ENCODE data around the gene PTPN6. TPM values are rescaled to one million over a fixed set of nuclear protein-coding genes. Genes with fewer than 3 reads are reported as not detected.

Gene PTPN6
- total and polyA plus RNA-seq, 9 donors: 4.6 to 25.3 (median 9.8) TPM

DNA sequence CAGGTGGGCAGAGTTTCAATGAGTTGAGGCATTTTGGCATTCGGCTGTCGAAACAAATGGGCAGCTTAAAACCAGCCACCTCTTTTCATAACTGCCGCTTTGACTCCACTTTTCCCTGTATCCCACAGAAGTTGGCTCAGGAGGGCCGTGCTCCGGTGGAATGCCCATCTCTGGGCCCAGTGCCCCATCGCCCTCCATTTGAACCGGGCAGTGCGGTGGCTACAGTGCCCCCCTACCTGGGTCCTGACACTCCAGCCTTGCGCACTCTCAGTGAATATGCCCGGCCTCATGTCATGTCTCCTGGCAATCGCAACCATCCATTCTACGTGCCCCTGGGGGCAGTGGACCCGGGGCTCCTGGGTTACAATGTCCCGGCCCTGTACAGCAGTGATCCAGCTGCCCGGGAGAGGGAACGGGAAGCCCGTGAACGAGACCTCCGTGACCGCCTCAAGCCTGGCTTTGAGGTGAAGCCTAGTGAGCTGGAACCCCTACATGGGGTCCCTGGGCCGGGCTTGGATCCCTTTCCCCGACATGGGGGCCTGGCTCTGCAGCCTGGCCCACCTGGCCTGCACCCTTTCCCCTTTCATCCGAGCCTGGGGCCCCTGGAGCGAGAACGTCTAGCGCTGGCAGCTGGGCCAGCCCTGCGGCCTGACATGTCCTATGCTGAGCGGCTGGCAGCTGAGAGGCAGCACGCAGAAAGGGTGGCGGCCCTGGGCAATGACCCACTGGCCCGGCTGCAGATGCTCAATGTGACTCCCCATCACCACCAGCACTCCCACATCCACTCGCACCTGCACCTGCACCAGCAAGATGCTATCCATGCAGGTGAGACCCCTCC is 12.6 kb upstream of the PTPN6 start:
- H3K9me3 ChIP-seq: no peaks in the 10 kb centered on the region
- H3K27me3 ChIP-seq: no peaks in the 10 kb centered on the region
- H3K27ac ChIP-seq: peak overlapping the region in 1 of 2 donors; percentile 93
- no peaks in the 10 kb centered on the region for H3K36me3 ChIP-seq
- peaks cover 17% of the 10 kb centered on the region for H3K4me1 ChIP-seq (ENCODE audit: insufficient read depth)
- DNase-seq: peak; percentile 43 to 67 (median 65)
- intact Hi-C loops (cut with DNase I): no loop called here
- peak overlapping the region; percentile 53 for H3K4me3 ChIP-seq
- WGBS, 3 donors: 66 to 76% (median 71%) methylated on average over 30 to 32 of the region's 32 CpGs
- no peak for TF ChIP-seq POLR2A (IDR thresholded peaks at IDR 0.05)
- no peak for TF ChIP-seq EP300 (IDR thresholded peaks at IDR 0.05)
- TF ChIP-seq, protein P1, sequence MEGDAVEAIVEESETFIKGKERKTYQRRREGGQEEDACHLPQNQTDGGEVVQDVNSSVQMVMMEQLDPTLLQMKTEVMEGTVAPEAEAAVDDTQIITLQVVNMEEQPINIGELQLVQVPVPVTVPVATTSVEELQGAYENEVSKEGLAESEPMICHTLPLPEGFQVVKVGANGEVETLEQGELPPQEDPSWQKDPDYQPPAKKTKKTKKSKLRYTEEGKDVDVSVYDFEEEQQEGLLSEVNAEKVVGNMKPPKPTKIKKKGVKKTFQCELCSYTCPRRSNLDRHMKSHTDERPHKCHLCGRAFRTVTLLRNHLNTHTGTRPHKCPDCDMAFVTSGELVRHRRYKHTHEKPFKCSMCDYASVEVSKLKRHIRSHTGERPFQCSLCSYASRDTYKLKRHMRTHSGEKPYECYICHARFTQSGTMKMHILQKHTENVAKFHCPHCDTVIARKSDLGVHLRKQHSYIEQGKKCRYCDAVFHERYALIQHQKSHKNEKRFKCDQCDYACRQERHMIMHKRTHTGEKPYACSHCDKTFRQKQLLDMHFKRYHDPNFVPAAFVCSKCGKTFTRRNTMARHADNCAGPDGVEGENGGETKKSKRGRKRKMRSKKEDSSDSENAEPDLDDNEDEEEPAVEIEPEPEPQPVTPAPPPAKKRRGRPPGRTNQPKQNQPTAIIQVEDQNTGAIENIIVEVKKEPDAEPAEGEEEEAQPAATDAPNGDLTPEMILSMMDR (IDR thresholded peaks at IDR 0.05): peak in 1 of 3 donors; percentile 13

DNA sequence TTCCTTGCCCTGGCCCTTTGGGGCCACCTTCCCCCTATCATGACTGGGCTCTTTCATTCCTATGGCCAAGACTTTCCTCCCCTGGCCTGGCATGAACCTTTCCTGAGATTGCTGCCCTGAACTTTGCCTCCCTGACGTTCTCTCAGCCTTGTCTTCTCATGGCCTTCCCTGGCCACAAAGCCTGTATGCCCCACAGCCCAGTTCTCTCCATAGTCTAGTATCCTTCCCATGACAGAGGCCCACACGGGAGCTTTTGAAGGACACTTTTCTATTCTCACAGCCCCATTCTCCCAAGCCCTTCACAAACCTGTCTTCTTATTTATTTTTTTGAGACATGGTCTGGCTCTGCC is 12.0 kb upstream of the PTPN6 start:
- H3K36me3 ChIP-seq: no peaks in the 10 kb centered on the region
- H3K27ac ChIP-seq: peak overlapping the region in 1 of 2 donors; percentile 93
- H3K4me3 ChIP-seq: no peak overlapping the region
- DNase-seq: no peak
- peaks cover 13% of the 10 kb centered on the region for H3K4me1 ChIP-seq (ENCODE audit: insufficient read depth)
- TF ChIP-seq EP300 (IDR thresholded peaks at IDR 0.05) (no peak), POLR2A (IDR thresholded peaks at IDR 0.05) (no peak)
- TF ChIP-seq, protein P1 (IDR thresholded peaks at IDR 0.05): no peak
- H3K9me3 ChIP-seq: no peaks in the 10 kb centered on the region
- WGBS, 3 donors: 63 to 66% (median 64%) methylated on average over 2 of the region's 2 CpGs
- intact Hi-C loops (cut with DNase I): no loop called here
- no peaks in the 10 kb centered on the region for H3K27me3 ChIP-seq

DNA sequence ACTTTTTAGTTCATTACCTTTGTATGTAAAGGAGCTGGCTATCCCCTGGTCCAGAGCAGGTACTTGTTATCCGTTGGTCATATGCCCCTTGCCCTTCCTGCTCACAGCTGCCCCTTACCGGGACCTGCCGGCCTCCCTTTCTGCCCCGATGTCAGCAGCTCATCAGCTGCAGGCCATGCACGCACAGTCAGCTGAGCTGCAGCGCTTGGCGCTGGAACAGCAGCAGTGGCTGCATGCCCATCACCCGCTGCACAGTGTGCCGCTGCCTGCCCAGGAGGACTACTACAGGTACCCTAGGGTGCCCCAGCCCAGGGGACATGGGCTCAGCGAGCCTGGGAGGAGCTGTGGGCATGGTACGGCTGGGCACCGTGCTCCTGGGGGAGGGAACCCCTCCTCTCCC is 9.9 kb upstream of the PTPN6 start:
- H3K9me3 ChIP-seq: no peaks in the 10 kb centered on the region
- TF ChIP-seq, protein P1 (IDR thresholded peaks at IDR 0.05): no peak
- no peak overlapping the region for H3K4me3 ChIP-seq
- no peak overlapping the region for H3K27ac ChIP-seq
- peaks cover 20% of the 10 kb centered on the region for H3K4me1 ChIP-seq (ENCODE audit: insufficient read depth)
- peak in 4 of 5 donors; percentile 33 to 66 (median 58) for DNase-seq
- H3K27me3 ChIP-seq: no peaks in the 10 kb centered on the region
- intact Hi-C loops (cut with DNase I): no loop called here
- WGBS, 3 donors: 71 to 82% (median 79%) methylated on average over 10 to 12 of the region's 12 CpGs
- H3K36me3 ChIP-seq: no peaks in the 10 kb centered on the region

DNA sequence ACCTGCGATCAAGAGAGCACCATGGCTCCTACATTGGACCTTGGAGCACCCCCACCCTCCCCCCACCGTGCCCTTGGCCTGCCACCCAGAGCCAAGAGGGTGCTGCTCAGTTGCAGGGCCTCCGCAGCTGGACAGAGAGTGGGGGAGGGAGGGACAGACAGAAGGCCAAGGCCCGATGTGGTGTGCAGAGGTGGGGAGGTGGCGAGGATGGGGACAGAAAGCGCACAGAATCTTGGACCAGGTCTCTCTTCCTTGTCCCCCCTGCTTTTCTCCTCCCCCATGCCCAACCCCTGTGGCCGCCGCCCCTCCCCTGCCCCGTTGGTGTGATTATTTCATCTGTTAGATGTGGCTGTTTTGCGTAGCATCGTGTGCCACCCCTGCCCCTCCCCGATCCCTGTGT is 9.4 kb upstream of the PTPN6 start:
- no peaks in the 10 kb centered on the region for H3K36me3 ChIP-seq
- DNase-seq: peak in 4 of 5 donors; percentile 42 to 67 (median 58)
- intact Hi-C loops (cut with DNase I): no loop called here
- H3K4me1 ChIP-seq (ENCODE audit: insufficient read depth): peaks cover 22% of the 10 kb centered on the region
- TF ChIP-seq EP300 (IDR thresholded peaks at IDR 0.05) (no peak), POLR2A (IDR thresholded peaks at IDR 0.05) (no peak)
- TF ChIP-seq, protein P1 (IDR thresholded peaks at IDR 0.05): no peak
- WGBS, 3 donors: 65 to 79% (median 65%) methylated on average over 12 of the region's 12 CpGs
- H3K4me3 ChIP-seq: no peak overlapping the region
- no peaks in the 10 kb centered on the region for H3K27me3 ChIP-seq
- H3K9me3 ChIP-seq: no peaks in the 10 kb centered on the region
- no peak overlapping the region for H3K27ac ChIP-seq
